Stimulated activated CD4-positive, alpha-beta T cell treated with anti-CD3 and anti-CD28 coated beads, Interleukin-1b, Interleukin-23, amount 100 ng/mL, for 1 hour (primary cell): ENCODE measurements around the gene NXPE3.
"Not testable (repeated sequence)": the region's sequence is repeated elsewhere in the genome, so short reads cannot be mapped to it uniquely, and the experiment has no call there.

Experiments
- DNase-seq, 2 donors: peaks; one replicate each; pipeline ENCODE4 v3.0.0-alpha.2; 2020; ENCODE audit warnings: low read depth in 2 of 2

NXPE3 gene

GRCh38 chr3:101851850-101852714, 73.1 kb downstream of the NXPE3 start:
- DNase-seq, result no peak

GRCh38 chr3:101852983-101853840, 74.2 kb downstream of the NXPE3 start:
- DNase-seq, result no peak

DNA sequence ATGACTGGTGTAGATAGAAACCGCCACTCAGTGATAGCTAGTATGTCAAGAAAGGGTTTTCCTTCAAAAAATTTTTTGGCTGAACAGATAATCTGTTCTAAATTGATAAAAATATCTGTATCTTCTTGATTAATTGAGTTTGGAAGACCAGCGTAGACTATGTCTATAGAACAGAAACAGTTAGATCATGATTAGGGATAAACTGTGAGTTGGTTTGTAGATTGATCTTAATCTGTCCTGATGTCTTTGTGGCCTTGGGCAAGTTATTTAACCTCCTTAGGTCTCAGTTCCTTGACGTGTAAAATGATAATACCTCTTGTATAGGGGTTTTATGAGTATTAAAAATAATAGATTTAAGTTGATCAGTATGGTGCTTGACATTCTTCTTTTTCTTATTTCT, 75.0 kb downstream of the NXPE3 start:
- no peak for DNase-seq

- no peak for DNase-seq
Observed at GRCh38 chr3:101854608-101855304, 75.7 kb downstream of the NXPE3 start.

DNA sequence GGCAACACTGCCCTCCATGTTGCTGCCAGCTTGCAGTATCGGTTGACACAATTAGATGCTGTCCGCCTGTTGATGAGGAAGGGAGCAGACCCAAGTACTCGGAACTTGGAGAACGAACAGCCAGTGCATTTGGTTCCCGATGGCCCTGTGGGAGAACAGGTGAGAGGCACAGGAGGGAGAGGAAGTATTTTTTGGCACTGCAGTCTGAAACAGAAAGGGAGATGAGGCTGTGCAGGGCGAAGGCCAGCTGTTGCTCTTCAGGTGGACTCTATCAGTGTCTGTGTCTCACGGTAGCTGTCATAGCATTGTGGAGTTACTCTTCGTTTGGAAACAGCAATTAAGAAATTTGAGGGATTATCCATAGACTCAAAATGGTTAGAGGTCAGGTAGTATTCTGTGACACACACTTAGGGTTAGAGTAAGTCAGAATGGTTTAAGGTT, 78.3 kb downstream of the NXPE3 start:
- no peak for DNase-seq

DNA sequence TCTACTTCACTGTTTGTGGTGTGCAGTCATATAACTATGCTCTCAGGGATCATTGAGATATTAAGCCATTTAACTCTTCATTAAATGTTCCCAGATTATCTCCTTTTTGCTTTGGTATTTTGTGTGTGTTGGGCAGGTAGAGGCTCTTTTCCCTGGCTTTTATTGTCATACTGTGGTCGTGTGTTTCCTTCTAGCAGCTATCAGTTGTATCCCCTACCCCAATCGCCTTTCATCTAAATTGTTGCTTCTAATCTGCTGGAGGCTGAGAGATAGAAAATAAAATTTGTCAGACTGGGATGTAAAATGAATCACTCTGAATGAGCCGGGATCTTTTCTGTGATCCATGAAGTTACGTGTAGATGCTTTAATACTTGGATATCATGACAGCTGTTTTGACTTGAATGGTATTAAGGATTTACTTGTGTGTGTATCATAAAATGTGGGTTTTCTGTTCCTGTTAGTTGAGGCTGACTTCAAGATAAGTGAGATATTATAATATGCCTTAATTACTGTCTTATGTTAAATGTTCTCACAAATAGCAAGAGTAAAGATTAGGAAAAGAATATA, 79.5 kb downstream of the NXPE3 start:
- DNase-seq, result no peak

DNA sequence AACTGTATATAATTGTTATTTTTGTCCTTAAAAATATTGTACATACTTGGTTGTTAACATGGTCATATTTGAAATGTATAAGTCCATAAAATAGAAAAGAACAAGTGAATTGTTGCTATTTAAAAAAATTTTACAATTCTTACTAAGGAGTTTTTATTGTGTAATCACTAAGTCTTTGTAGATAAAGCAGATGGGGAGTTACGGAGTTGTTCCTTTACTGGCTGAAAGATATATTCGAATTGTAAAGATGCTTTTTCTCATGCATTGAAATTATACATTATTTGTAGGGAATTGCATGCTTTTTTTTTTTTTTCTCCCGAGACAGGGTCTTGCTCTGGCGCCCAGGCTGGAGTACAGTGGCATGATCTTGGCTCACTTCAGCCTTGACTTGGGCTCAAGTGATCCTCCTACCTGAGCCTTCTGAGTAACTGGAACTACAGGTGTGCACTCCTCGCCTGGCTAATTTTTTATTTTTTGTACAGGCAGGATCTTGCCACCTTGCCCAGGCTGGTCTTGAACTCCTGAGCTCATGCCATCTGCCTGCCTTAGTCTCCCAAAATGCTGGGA, 81.0 kb downstream of the NXPE3 start:
- DNase-seq, result no peak

DNA sequence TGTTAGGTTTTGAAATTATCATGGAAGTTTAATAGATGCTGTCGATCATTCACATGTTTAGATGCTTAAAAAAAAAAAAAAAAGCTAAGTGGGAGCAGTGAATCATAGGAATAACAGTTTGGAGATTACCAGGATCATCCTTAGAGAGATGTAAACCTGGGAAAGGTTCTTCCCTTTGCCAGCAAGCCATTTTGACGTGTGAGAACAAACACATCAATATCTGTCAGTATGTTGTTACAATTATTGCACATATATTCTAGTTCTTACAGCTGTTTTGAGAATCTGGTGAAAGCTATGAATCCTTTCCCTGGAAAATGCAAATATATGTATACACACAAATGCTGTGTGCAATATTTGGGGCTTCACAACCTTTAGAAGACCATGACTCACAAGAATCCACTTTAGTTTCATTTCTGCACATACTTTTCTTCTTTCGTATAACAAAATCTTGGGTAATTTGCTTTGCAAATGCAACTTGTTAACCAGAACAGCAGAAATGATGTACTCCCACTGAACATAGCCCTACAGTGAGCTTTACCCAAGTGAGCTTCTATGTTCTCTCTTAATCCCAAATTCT, 82.3 kb downstream of the NXPE3 start:
- DNase-seq, result no peak

- no peak for DNase-seq
Observed at GRCh38 chr3:101861789-101862415, 82.9 kb downstream of the NXPE3 start.

GRCh38 chr3:101862416-101863165, 83.6 kb downstream of the NXPE3 start:
- no peak for DNase-seq

GRCh38 chr3:101864926-101865325, 85.9 kb downstream of the NXPE3 start:
- DNase-seq, result not testable (repeated sequence)

DNA sequence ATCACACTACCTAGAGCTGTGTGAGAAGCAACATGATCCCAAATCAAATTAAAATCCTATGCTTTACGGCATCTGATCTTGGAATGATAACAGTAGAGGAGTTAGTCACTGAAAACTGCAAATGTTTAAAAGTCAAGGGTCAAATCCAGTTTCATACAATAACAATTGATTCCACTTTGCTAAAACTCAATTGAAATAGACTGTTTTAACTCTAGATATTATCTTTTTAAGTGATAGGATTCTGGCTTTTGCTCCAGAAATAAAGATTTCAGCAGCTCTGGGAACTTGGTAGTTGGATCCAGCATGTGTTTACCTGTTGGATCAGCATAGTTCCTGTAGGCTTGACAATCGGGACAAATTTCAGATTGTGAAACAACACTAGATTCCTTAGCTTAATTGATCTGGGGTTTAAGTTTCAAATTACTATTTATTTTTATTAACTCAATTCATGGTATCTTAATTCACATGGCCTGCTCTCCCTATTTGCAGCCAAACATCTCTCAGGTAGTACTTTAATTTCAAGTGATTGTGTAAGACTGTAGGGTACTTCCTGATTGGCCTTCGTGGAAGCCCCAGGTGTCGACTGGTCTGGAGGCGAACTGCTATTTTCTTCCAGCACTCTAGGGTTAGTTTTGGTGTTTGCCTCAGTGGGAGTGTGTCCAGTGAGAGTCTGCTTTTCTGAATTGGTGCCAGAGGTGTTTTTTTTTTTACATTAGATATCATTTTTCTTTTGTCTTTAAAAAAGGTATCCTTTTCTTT, 86.9 kb downstream of the NXPE3 start:
- no peak for DNase-seq

DNA sequence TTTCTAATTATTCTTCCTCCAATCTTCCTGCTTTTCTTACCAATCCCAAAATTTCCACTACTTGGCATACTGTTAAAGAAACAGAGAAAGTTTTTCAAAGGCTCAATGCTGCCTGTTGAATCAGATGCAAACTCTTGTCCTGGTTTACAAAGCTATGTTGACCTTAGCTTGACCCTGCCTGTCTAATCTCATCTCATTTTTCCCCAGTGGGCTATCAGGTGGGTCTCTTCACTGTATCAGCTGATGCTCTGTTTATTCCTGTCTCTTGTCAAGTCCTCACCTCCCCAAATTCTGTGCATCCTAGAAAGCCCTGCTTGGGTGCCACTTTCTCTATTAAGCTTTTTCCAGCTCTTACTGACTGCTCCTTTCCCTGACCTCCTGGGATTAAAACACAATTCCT, 88.5 kb downstream of the NXPE3 start:
- DNase-seq, result no peak

- DNase-seq, result no peak
Observed at GRCh38 chr3:101867996-101868395, 89.0 kb downstream of the NXPE3 start.

GRCh38 chr3:101868534-101869464, 89.8 kb downstream of the NXPE3 start:
- DNase-seq, result no peak

DNA sequence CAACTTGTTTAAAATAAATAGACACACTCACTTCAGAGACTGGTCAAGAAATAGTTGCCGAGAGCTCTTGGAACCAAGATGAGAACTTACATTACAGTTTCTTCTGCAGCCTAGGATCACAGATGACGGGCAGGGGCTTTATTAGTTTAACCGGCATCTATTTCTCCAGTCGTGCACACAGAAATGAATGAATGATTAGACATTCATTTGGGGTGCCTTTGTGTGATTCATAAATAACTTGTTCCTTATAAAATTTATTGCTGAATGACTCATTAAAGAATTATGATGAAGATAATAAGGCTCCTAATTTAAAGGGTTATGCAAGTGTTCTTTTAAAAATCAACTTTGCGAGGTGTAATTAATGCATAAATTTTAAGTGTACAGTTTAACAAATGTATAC, 91.1 kb downstream of the NXPE3 start:
- no peak for DNase-seq

DNA sequence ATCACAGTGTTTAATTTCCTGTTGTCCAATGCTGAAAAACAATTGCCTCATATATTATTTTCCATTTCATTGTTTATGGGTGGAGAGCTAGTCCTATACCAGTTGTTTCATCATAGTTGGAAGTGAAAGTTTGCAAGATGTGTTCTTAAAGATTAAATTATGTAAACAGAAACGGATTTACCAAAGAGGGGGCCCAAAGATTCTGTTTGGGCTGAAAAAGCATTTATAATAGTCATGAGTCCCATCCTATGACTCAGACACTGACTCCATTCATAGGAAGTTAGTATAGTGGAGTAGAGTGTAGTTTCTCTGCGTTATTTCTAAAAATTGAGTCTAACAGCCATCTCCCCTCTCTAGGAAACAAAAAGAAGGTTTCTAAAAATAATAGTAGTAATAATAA, 94.6 kb downstream of the NXPE3 start:
- no peak for DNase-seq

GRCh38 chr3:101876142-101876541, 97.1 kb downstream of the NXPE3 start:
- no peak for DNase-seq
